Stimulated activated naive CD8-positive, alpha-beta T cell treated with anti-CD3 and anti-CD28 coated beads, Interleukin-15, amount 100 ng/mL, for 72 hours (primary cell): ENCODE data around the gene PIGN.

ENCODE experiments used
- ATAC-seq: fragments of 150-1000 bp; cut with Tn5 transposase; 2 replicates; pipeline ENCODE4 v1.10.0; 2021; ENCODE audit warnings: mild to moderate bottlenecking, moderate library complexity
- DNase-seq, 2 donors: peaks; one replicate each; pipeline ENCODE4 v3.0.0; 2021 to 2022
- H3K27ac Mint-ChIP-seq, 2 donors: one replicate each; pipeline ENCODE4 v1.8.0; 2022; ENCODE audit warnings: mild to moderate bottlenecking in 2 of 2, mixed read lengths in 2 of 2, moderate library complexity in 2 of 2
- H3K27me3 Mint-ChIP-seq: one replicate; pipeline ENCODE4 v1.8.0; 2022; ENCODE audit warnings: mixed read lengths
- H3K4me1 Mint-ChIP-seq: one replicate; pipeline ENCODE4 v1.8.0; 2022; ENCODE audit warnings: mild to moderate bottlenecking, mixed read lengths
- H3K4me3 Mint-ChIP-seq, 2 donors: one replicate each; pipeline ENCODE4 v1.8.0; 2022; ENCODE audit warnings: mild to moderate bottlenecking in 2 of 2, mixed read lengths in 2 of 2, moderate library complexity in 1 of 2
- H3K9me3 Mint-ChIP-seq, 2 donors: one replicate each; pipeline ENCODE4 v1.8.0; 2022; ENCODE audit warnings: mixed read lengths in 2 of 2

Gene PIGN

DNA sequence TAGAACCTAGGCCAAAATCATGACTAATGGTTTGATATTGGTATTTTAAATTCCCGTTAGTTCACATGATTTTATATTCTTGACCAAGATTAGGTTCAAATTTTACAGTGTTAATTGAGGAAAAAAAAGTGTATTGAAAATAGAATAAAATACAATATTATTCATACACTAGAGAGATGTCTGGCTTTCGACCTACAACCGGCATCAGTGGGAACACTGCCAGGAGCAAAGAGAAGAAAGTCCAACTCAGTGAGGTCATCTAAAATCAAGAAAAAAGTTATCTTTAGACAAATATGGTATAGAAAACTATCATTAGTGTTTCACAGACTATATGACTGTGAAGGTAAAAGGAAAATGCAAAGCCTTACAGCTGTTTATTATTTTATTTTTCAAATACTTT, 81.5 kb downstream of the PIGN start:
- no peak overlapping the region for H3K27ac Mint-ChIP-seq
- no peaks in the 10 kb centered on the region for H3K9me3 Mint-ChIP-seq
- no peak overlapping the region for H3K4me3 Mint-ChIP-seq
- H3K27me3 Mint-ChIP-seq, result no peaks in the 10 kb centered on the region
- no peak for ATAC-seq
- DNase-seq, result no peak
- H3K4me1 Mint-ChIP-seq, result peaks cover 9% of the 10 kb centered on the region

DNA sequence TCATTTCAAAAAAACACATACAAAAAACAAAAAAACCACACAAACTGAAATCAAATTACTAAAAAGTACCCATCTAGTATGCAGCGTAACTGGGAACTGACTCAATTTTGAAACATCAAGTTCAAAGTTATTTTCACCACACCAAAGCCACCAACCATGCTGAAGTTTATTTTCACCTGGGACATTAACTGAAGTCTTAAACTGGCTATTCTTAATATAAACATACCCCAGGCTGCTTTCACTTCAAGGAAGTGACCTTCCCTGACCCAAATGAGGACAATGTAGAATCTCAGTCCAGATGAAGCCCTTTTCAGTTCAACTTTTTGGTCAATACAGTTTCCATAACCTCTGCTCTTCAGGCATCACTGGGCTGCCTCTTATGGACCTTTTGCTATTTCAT, 84.6 kb downstream of the PIGN start:
- H3K9me3 Mint-ChIP-seq, result peaks cover 0 to 6% of the 10 kb centered on the region in 2 donors
- peak overlapping the region in 1 of 2 donors; percentile 4 for H3K4me3 Mint-ChIP-seq
- peaks cover 9% of the 10 kb centered on the region for H3K4me1 Mint-ChIP-seq
- H3K27me3 Mint-ChIP-seq, result no peaks in the 10 kb centered on the region
- no peak for DNase-seq
- H3K27ac Mint-ChIP-seq, result peak overlapping the region; percentile 2 to 24
- ATAC-seq, result peak; percentile 87

DNA sequence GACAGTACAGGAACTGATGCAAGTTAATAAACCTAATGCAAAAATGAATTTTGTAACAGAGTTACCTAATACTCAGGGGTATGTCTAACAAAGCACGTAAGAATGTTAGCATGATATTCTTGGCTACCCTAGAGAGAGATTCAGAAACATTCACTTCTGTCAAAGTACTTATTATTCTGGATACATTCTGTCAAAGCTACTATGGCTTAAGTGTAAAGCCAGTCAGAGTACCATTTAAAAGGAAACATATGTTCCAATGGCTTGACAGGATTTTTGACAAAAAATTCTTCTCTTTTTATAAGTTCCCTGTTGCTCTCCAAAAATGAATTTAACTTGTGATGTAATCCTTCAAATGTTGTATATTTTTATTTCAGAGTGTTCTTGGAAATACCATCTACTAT, 85.5 kb downstream of the PIGN start:
- Mint-ChIP-seq H3K27ac (no peak overlapping the region), H3K27me3 (no peaks in the 10 kb centered on the region), H3K4me3 (no peak overlapping the region), H3K4me1 (peaks cover 9% of the 10 kb centered on the region), H3K9me3 (peaks cover 0 to 6% of the 10 kb centered on the region in 2 donors)
- ATAC-seq (no peak), DNase-seq (no peak)

DNA sequence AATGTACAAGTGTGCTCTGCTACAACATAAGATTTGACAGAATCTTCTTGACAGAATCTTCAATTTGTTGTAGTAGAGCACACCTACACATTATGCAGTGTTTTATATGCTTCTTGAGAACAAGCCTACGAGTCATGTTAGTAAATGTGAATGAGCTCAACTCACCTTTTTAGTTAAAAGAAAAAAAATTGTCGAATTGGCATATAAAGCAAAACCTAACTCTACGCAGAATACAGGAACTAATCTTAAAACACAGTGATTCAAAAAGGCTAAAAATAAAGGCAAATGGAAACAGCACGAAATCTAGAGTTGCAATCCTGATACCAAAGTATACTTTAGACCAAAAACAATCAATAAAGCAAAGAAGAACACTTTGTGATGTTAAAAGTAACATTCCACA, 87.9 kb downstream of the PIGN start:
- Mint-ChIP-seq H3K27me3 (no peaks in the 10 kb centered on the region), H3K4me3 (no peak overlapping the region), H3K4me1 (peaks cover 9% of the 10 kb centered on the region), H3K27ac (no peak overlapping the region), H3K9me3 (peaks cover 0 to 6% of the 10 kb centered on the region in 2 donors)
- ATAC-seq (no peak), DNase-seq (no peak)

DNA sequence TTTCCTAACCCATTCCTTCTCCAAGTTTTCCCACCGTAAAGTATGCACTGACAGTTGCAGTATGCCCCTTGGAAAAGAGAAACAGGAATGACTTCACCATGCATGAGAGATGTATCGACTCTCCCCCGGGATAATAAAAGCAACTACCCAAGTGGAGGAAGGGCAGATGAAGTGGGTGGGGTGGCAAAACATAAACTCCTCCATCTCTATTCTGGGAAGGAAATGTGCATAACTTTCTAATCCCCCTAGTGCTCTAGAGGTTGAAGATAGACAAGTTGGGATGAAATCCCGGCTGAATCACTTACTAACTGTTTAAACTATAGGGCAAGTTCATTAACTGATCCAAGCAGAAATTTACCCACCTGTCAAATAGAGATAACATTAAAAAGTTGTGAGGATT, 89.2 kb downstream of the PIGN start:
- Mint-ChIP-seq H3K9me3 (peaks cover 0 to 6% of the 10 kb centered on the region in 2 donors), H3K4me3 (no peak overlapping the region), H3K4me1 (peaks cover 9% of the 10 kb centered on the region), H3K27ac (no peak overlapping the region), H3K27me3 (no peaks in the 10 kb centered on the region)
- ATAC-seq (no peak), DNase-seq (no peak)

DNA sequence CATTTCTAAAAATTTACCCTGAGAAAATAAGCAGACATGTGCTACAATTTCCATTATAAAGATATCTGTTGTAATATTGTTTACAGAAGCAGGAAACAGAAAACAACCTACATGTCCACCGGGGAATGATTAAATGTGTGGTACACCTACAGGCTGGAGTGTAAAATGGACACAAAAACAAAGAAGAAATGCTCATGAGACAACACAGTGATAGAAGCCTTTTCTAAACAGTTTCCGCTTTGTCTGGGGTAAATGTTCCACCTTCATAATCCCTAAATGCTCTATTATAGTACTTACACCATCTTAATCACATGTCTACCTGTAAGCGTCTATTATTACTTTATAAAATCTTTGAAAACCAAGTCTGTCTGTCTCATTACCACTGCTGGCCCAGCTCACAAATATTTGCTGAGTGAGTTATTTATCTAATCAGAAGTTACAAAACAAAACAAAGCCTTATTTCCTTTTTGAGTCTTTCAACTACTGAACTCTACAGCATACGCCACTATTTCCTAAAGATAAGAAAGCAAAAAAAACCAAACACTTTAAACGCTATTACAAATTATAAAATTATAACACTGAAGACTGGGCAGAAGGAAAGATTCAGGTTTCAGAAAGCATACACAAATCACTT, 95.3 kb downstream of the PIGN start:
- Mint-ChIP-seq H3K4me3 (no peak overlapping the region), H3K27ac (no peak overlapping the region), H3K4me1 (peaks cover 18% of the 10 kb centered on the region), H3K27me3 (no peaks in the 10 kb centered on the region), H3K9me3 (no peaks in the 10 kb centered on the region)
- ATAC-seq (no peak), DNase-seq (no peak)

DNA sequence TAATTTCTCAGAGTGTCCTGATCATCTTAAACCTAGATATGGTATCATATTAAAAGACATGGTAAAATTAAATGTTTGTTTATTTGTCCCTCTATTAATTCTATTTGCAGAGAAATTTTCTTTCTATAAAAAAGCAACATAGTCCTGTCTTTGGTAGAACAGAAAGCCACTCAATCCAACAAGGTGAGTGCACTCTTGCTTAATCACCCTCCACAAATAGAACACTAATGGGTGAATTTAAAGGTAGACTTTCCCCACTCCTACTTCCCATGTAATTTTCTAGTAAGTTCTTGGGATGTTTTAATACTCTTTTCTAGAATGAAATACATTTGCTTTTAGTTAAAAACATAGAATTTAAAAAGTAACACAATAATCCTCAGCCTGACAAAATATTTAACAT, 97.7 kb downstream of the PIGN start:
- DNase-seq (no peak), ATAC-seq (no peak)
- Mint-ChIP-seq H3K27ac (no peak overlapping the region), H3K9me3 (no peaks in the 10 kb centered on the region), H3K4me3 (no peak overlapping the region), H3K27me3 (no peaks in the 10 kb centered on the region), H3K4me1 (peaks cover 28% of the 10 kb centered on the region)

DNA sequence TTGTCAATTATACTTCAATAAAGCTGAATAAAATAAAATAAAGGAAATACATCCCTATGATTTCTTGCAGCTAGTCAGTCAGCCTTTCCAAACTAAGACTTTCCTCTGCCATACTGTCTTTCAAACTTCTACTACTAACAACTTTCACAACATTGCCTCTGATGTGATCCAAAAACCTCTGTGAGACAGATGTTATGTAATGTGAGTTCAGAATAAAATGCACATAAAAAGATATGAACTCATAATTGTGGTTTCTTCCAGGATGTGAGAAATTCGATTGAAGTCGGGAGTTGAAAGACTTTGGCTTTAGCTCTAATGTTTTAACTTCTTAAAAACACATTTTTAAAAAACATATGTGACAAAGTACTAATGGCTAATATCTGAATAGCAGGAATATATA, 98.7 kb downstream of the PIGN start:
- H3K27ac Mint-ChIP-seq, result no peak overlapping the region
- no peaks in the 10 kb centered on the region for H3K9me3 Mint-ChIP-seq
- no peak overlapping the region for H3K4me3 Mint-ChIP-seq
- DNase-seq (no peak), ATAC-seq (no peak)
- no peaks in the 10 kb centered on the region for H3K27me3 Mint-ChIP-seq
- H3K4me1 Mint-ChIP-seq, result peaks cover 28% of the 10 kb centered on the region

DNA sequence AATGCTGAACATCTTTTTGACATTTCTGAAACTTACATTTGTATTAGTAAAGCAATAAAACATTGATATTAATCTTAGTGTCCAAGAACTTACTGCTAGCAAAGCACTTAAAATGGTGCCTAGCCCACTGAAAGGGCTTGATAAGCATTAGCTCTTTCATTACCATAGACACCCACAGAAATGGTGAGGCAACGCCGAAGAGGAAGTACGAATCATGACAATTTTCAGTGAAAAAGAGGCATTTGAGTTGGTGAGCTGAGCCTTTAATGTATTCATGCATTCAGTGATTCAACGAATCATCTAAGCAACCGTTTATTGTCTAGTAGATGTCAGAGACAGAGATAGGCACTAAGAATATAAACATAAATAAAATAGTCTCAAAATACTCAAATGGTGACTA, 101.1 kb downstream of the PIGN start:
- Mint-ChIP-seq H3K27me3 (no peaks in the 10 kb centered on the region), H3K27ac (peak overlapping the region; percentile 19 to 31), H3K9me3 (no peaks in the 10 kb centered on the region), H3K4me3 (no peak overlapping the region), H3K4me1 (peaks cover 37% of the 10 kb centered on the region)
- ATAC-seq, result no peak
- DNase-seq, result no peak

DNA sequence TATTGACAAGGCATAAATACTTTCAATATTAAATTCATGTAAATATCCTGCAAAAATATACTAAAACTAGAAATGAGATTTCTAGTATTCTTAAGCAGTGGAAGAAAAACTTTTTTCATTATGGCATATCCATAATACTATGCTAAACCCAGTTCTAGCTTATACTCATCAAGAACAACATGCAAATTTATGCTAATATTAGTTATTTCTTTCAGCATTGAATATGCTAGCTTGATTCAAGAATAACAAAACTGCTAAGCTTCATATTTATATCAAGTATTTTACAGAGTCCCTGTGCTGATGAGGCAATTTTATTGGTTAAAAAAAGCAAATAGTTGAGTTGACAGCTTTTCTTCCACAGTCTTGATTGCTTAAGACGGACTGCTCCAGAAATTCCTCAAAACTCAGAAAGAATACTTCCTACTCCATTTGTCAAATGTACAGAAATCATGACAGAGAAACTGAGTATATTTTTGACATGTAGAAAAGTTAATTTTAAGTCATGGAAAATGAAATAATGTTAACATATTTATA, 105.0 kb downstream of the PIGN start:
- ATAC-seq (no peak), DNase-seq (no peak)
- H3K4me3 Mint-ChIP-seq, result no peak overlapping the region
- H3K4me1 Mint-ChIP-seq, result peaks cover 28% of the 10 kb centered on the region
- no peaks in the 10 kb centered on the region for H3K27me3 Mint-ChIP-seq
- H3K27ac Mint-ChIP-seq, result no peak overlapping the region
- H3K9me3 Mint-ChIP-seq, result no peaks in the 10 kb centered on the region

DNA sequence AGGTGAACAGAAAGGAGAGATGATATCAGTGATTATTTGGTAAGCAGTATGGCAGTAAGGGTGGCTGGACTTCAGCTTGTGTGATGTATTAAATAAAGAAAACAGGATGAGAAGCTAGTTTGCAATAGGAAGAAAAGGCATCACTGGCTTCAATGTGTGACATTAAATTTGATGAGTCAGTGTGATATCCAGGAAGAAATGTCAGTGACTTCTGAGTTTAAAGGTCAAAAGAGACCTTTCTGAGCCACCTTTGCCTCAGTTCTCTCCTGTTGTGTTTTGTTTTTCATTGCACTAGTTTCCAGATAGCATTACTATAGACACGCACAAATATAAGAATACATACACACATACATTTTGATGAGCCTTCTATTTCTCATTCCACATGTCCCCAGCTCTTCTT, 105.6 kb downstream of the PIGN start:
- no peaks in the 10 kb centered on the region for H3K27me3 Mint-ChIP-seq
- ATAC-seq (no peak), DNase-seq (no peak)
- peaks cover 23% of the 10 kb centered on the region for H3K4me1 Mint-ChIP-seq
- H3K27ac Mint-ChIP-seq, result no peak overlapping the region
- H3K9me3 Mint-ChIP-seq, result no peaks in the 10 kb centered on the region
- peak overlapping the region in 1 of 2 donors; percentile 6 for H3K4me3 Mint-ChIP-seq

DNA sequence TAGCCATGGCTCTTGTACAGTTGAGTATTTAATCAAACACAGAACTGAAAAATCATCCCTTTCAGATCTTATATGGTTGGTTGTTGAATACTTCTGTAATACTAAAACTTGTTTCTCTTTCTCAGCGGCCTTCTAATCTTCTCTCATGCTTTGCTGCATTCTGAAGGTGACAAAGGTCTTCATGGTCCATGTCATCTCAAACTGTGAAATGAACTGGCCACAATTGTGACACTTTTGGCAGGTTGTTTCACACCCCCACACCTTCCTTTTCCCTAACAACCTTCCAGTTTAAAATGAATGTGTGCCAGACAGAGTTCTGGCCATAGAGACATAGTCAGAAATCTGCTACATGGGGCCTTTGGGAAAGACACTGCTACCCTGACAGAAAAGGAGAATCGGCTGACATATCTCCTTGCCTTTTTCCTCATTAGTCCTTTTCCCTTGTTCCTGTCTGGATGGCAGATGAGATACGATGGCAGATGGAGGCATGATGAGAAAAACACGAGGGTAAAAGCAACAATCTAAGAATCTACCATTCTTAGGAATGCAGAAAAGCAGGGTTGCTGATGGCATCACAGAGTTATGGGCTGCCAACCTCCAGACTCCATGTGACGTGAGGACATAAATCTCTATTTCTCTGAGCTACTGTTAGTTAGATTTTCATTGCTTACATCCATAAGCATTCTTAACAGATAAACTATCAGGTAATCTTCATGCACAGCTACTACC, 106.5 kb downstream of the PIGN start:
- DNase-seq, result no peak
- peaks cover 16% of the 10 kb centered on the region for H3K4me1 Mint-ChIP-seq
- H3K27ac Mint-ChIP-seq, result no peak overlapping the region
- no peaks in the 10 kb centered on the region for H3K27me3 Mint-ChIP-seq
- no peak overlapping the region for H3K4me3 Mint-ChIP-seq
- H3K9me3 Mint-ChIP-seq, result no peaks in the 10 kb centered on the region
- no peak for ATAC-seq

DNA sequence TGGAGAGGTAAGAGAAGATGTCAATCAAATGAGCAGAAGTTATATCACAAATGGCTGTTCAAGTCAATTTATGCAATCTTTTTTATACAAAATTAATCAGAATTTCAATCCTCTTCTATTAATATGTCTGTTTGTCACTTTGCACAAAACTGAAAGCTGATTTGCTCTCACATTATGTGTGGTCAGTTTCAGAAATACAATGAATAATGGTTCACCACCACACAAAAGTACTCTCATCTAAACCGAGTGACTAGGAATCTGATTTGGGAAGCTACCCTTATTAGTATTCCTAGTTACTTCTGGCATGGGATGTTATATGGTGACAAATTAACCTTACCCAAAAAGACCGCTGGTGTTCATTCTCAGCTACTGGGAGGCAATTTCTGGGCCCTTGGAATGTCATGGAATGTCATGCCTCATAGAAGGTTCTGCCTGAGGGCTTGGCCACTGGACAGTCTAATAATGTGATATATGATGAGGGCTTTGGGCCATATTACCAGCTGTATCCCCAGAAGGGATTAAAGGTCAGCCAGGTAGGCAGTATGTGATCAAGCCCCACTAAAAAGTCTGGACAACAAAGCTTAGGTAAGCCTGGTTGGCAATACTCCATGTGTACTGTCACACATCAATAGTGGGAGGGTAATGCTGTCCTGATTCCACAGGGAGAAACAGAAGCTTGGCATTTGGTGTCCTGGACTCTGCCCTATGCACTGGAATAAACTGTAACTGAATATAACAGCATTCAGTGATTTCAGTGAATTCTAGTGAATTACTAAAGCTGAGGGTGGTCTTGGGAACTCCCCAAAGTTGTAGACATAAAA, 113.2 kb downstream of the PIGN start:
- DNase-seq, result no peak
- H3K4me1 Mint-ChIP-seq, result no peaks in the 10 kb centered on the region
- no peak overlapping the region for H3K27ac Mint-ChIP-seq
- no peaks in the 10 kb centered on the region for H3K27me3 Mint-ChIP-seq
- H3K4me3 Mint-ChIP-seq, result no peak overlapping the region
- H3K9me3 Mint-ChIP-seq, result peaks cover 2 to 3% of the 10 kb centered on the region in 2 donors
- ATAC-seq, result no peak

DNA sequence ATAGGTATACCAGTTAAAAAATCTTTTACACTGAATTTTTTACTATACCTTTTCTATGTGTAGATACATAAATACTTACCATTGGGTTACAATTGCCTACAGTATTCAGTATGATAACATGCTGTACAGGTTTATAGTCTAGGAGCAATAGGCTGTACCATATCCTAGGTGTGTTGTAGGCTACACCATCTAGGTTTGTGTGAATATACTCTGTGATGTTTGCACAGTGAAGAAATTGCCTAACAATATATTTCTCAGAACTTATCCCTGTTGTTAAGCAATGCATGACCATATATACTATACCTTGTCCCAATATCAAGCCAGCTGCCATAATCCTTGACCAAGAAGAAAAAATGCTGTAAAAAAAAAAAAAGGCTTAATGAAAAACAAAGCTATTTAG, 114.5 kb downstream of the PIGN start:
- H3K4me3 Mint-ChIP-seq, result no peak overlapping the region
- H3K27me3 Mint-ChIP-seq, result no peaks in the 10 kb centered on the region
- H3K27ac Mint-ChIP-seq, result no peak overlapping the region
- no peak for DNase-seq
- no peaks in the 10 kb centered on the region for H3K4me1 Mint-ChIP-seq
- no peak for ATAC-seq
- peaks cover 6 to 7% of the 10 kb centered on the region in 2 donors for H3K9me3 Mint-ChIP-seq

DNA sequence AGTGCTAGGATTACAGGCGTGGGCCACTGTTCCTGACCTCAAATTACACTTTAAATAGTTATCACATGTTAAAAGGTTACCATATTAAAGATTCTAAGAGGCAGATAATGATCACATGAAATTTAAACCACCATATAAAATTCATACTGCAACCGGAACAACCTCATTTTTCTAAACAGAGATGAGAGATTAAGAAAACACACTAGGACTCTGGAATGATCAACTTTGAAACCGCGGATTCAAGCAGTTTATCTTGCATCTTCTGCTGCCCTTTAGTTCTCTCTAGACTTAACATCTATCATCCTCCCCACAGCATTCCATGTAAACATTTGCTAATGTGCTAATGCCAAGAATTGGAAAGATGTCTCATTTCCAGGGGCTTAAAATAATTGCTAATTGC, 115.8 kb downstream of the PIGN start:
- H3K4me1 Mint-ChIP-seq, result no peaks in the 10 kb centered on the region
- H3K4me3 Mint-ChIP-seq, result no peak overlapping the region
- ATAC-seq (no peak), DNase-seq (no peak)
- no peaks in the 10 kb centered on the region for H3K27me3 Mint-ChIP-seq
- no peak overlapping the region for H3K27ac Mint-ChIP-seq
- H3K9me3 Mint-ChIP-seq, result peaks cover 6 to 7% of the 10 kb centered on the region in 2 donors

DNA sequence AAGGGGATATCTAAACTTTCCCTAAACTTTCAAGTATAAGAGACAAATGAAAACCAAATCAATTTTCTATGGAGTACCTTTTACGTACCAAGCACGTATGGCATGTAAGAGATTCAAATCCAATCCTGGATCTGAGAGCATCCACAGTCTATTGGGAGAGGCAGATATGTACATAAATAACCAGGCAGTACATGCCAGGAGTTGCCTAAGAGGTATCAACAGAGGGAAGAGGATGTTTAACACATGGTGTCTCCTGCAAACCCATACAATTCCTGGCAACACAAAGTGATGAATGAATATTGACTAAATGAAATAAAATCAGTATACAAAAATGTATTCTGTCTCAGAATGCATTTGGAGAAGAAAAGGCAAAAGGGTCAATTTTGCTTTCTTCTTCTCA, 116.6 kb downstream of the PIGN start:
- ATAC-seq (no peak), DNase-seq (no peak)
- peaks cover 6 to 7% of the 10 kb centered on the region in 2 donors for H3K9me3 Mint-ChIP-seq

More for the DNA sequence above, 116.6 kb downstream of the PIGN start:
- no peaks in the 10 kb centered on the region for H3K4me1 Mint-ChIP-seq
- no peaks in the 10 kb centered on the region for H3K27me3 Mint-ChIP-seq
- no peak overlapping the region for H3K27ac Mint-ChIP-seq
- no peak overlapping the region for H3K4me3 Mint-ChIP-seq
